HCT116 (cell line): ENCODE data around the gene CUEDC1. TPM values are rescaled to one million over a fixed set of nuclear protein-coding genes. Genes with fewer than 3 reads are reported as not detected.

Experiments used
- ATAC-seq: fragments of 200-7000 bp; cut with Tn5 transposase; 2 replicates; pipeline ENCODE4 v1.9.1; 2020; ENCODE audit warnings: mild to moderate bottlenecking, moderate library complexity
- BruUV-seq: library from RNA; stranded (reverse); fragments of 400-500 nt; replicated peaks from 2 replicates; lab custom pipeline; 2021; lab: Mats Ljungman, UMichigan
- CTCF ChIA-PET: fragments of 300-600 bp; sonication (Branson Sonifier 250); formaldehyde crosslinking; loops from one replicate; lab custom pipeline; 2021; ENCODE audit warnings: antibody characterized with exemption; lab: Charles Lee
- POLR2A ChIA-PET: fragments of 300-600, 350-600 bp; sonication (Branson Sonifier 250); formaldehyde crosslinking; loops from one replicate; lab custom pipeline; 2021; ENCODE audit warnings: antibody characterized with exemption; lab: Charles Lee
- RAD21 ChIA-PET, 2 experiments: fragments of 300-600 bp; sonication (Branson Sonifier 250); formaldehyde crosslinking; loops; one replicate each; lab custom pipeline; 2023; ENCODE audit warnings: low total read pairs in 2 of 2; ENCODE audit not compliant: uncharacterized antibody in 2 of 2, unreplicated experiment in 2 of 2, low non-redundant PET in 1 of 2; lab: Charles Lee
- DNase-seq: peaks from one replicate; pipeline ENCODE4 v3.0.0-alpha.2; 2010; ENCODE audit warnings: low read depth, low spot score
- H2AFZ ChIP-seq: fragments of 200-600 bp; shearing (Covaris generic), sonication (generic); 2 replicates; pipeline ENCODE4 v1.6.1; 2017; ENCODE audit warnings: low read depth, mixed run types, mixed read lengths, antibody characterized with exemption, low read length; ENCODE audit not compliant: poor library complexity, severe bottlenecking
- H3K27ac ChIP-seq: 2 replicates; pipeline ENCODE4 v1.5.1; 2012; ENCODE audit warnings: low read depth, low read length
- H3K27me3 ChIP-seq: fragments of 200-600 bp; sonication (generic); 2 replicates; pipeline ENCODE4 v1.6.1; 2016; ENCODE audit warnings: mixed run types, low read length, mixed read lengths; ENCODE audit not compliant: insufficient read depth
- H3K36me3 ChIP-seq, 2 experiments: fragments of 200-500 bp in 1 of 2; fragments of 200-600 bp in 1 of 2; sonication (Bioruptor generic) in 1 of 2; sonication (generic) in 1 of 2; 2 replicates each; pipeline versions ENCODE4 v1.5.1 to v1.6.1; 2014 to 2016; ENCODE audit warnings: low read length in 2 of 2, inconsistent platforms in 1 of 2, mixed read lengths in 1 of 2, mixed run types in 1 of 2; ENCODE audit not compliant: insufficient read depth in 2 of 2, control insufficient read depth in 1 of 2
- H3K4me1 ChIP-seq, 2 experiments: fragments of 200-600 bp in 1 of 2; sonication (generic) in 1 of 2; 2 replicates each; pipeline versions ENCODE4 v1.5.1 to v1.6.1; 2012 to 2017; ENCODE audit warnings: low read length in 2 of 2, inconsistent platforms in 1 of 2, mild to moderate bottlenecking in 1 of 2, mixed read lengths in 1 of 2, mixed run types in 1 of 2, moderate library complexity in 1 of 2; ENCODE audit not compliant: insufficient read depth in 2 of 2, control insufficient read depth in 1 of 2
- H3K4me2 ChIP-seq: fragments of 200-600 bp; sonication (generic); 2 replicates; pipeline ENCODE4 v1.6.1; 2017; ENCODE audit warnings: mixed run types, low read length, mixed read lengths
- H3K4me3 ChIP-seq, 2 experiments: fragments of 200-600 bp in 1 of 2; sonication (generic) in 1 of 2; replicated peaks in 1 of 2; 2 replicates each; pipeline ENCODE4 v1.5.1; 2011 to 2016; ENCODE audit warnings: low read length in 2 of 2, control low read depth in 1 of 2, low read depth in 1 of 2, mild to moderate bottlenecking in 1 of 2, mixed read lengths in 1 of 2, mixed run types in 1 of 2
- H3K79me2 ChIP-seq: fragments of 200-600 bp; sonication (generic); 2 replicates; pipeline ENCODE4 v1.6.1; 2017; ENCODE audit warnings: mild to moderate bottlenecking, mixed run types, low read length, moderate library complexity, mixed read lengths; ENCODE audit not compliant: insufficient read depth
- H3K9ac ChIP-seq: fragments of 200-600 bp; sonication (generic); 2 replicates; pipeline ENCODE4 v1.6.1; 2016; ENCODE audit warnings: low read length, mixed read lengths
- H3K9me2 ChIP-seq: fragments of 200-600 bp; sonication (generic), shearing (Covaris generic); 2 replicates; pipeline ENCODE4 v1.6.1; 2017; ENCODE audit warnings: mixed run types, mild to moderate bottlenecking, moderate library complexity; ENCODE audit not compliant: insufficient read depth
- H3K9me3 ChIP-seq, 2 experiments: fragments of 200-500 bp in 1 of 2; fragments of 200-600 bp in 1 of 2; sonication (Bioruptor generic) in 1 of 2; sonication (generic) in 1 of 2; 2 replicates each; pipeline ENCODE4 v1.6.1; 2014 to 2017; ENCODE audit warnings: low read length in 2 of 2, mixed read lengths in 2 of 2, inconsistent platforms in 1 of 2, low read depth in 1 of 2, mild to moderate bottlenecking in 1 of 2, mixed run types in 1 of 2, moderate library complexity in 1 of 2; ENCODE audit not compliant: control insufficient read depth in 1 of 2, insufficient read depth in 1 of 2
- H4K20me1 ChIP-seq: fragments of 200-600 bp; sonication (generic), shearing (Covaris generic); 2 replicates; pipeline ENCODE4 v1.6.1; 2017; ENCODE audit warnings: mixed run types, mild to moderate bottlenecking, moderate library complexity; ENCODE audit not compliant: insufficient read depth
- CBX3 ChIP-seq: IDR thresholded peaks from 2 replicates; pipeline ENCODE4 v1.6.1; 2012; ENCODE audit warnings: low read depth
- CTCF ChIP-seq, 3 experiments: fragments of 200-600 bp in 1 of 3; sonication (generic) in 1 of 3; IDR thresholded peaks in 2 of 3; conservative IDR thresholded peaks in 1 of 3; 2 replicates each; pipeline ENCODE4 v1.5.1; 2012 to 2017; ENCODE audit warnings: low read depth in 2 of 3, low read length in 2 of 3, antibody characterized with exemption in 1 of 3, borderline replicate concordance in 1 of 3, control low read depth in 1 of 3, mild to moderate bottlenecking in 1 of 3, mixed read lengths in 1 of 3, mixed run types in 1 of 3, moderate library complexity in 1 of 3; ENCODE audit not compliant: insufficient read depth in 1 of 3
- MAX ChIP-seq: IDR thresholded peaks from 2 replicates; pipeline ENCODE4 v1.6.1; 2012
- RAD21 ChIP-seq: IDR thresholded peaks from 2 replicates; pipeline ENCODE4 v1.6.1; 2012; ENCODE audit warnings: low read depth, mild to moderate bottlenecking
- REST ChIP-seq: IDR thresholded peaks from 2 replicates; pipeline ENCODE4 v1.6.1; 2012; ENCODE audit warnings: low read depth
- YY1 ChIP-seq: IDR thresholded peaks from 2 replicates; pipeline ENCODE4 v1.6.1; 2011; ENCODE audit warnings: low read length, low read depth, moderate library complexity, mild to moderate bottlenecking; ENCODE audit not compliant: insufficient replicate concordance; ENCODE audit errors: extremely low read depth
- intact Hi-C: fragments of 100-400 bp; cut with micrococcal nuclease; formaldehyde crosslinking; loops from 2 replicates; pipeline ENCODE4 v1.10.0; 2022
- total RNA-seq: library from RNA; stranded (reverse); gene quantifications from one replicate; pipeline ENCODE4 v1.2.1, GENCODE V29; 2021; ENCODE audit not compliant: unreplicated experiment

The CUEDC1 gene
- total RNA-seq, 1 experiment from 2014 or later: 60.2 TPM

GRCh38 chr17:57999496-58000017 lies 44.3 kb upstream of the CUEDC1 start (continued):
- TF ChIP-seq CTCF (IDR thresholded peaks at IDR 0.05 in 2 of 3, conservative IDR thresholded peaks at IDR 0.05 in 1 of 3; ENCODE audit: borderline replicate concordance in 1 of 3, insufficient read depth in 1 of 3, low read depth in 2 of 3, low read length in 2 of 3) (peak; percentile 81 to 99 (median 85)), CBX3 (no peak), RAD21 (peak; percentile 85), YY1 (no peak)

- no peak overlapping the region for H3K9ac ChIP-seq
- H3K27me3 ChIP-seq: no peaks in the 10 kb centered on the region
- ATAC-seq (no peak), DNase-seq (no peak)
- H4K20me1 ChIP-seq: peaks cover 62% of the 10 kb centered on the region
- no peaks in the 10 kb centered on the region for H3K9me3 ChIP-seq
- H3K4me2 ChIP-seq: peak overlapping the region; percentile 1; the same call in 1 of the 2 replicates
- peaks cover 11 to 58% of the 10 kb centered on the region in 2 experiments; a peak in 3 of 4 replicates for H3K4me1 ChIP-seq
- no peak overlapping the region for H3K27ac ChIP-seq
- no peak overlapping the region for H3K4me3 ChIP-seq
- ChIA-PET RAD21 (interaction anchor here (0.5 to 1.4 kb wide), 7 partner anchors 9 to 163 kb away, joined by 3 to 7 read pairs (median 4); partner anchors contain the start of gene VEZF1 (in 2 of the 2)), POLR2A (interaction anchor here (0.5 to 6.6 kb wide), 15 partner anchors 9 to 742 kb away, joined by 3 to 53 read pairs (median 3); partner anchors contain the start of genes DYNLL2, MRPS23 and VEZF1), CTCF (interaction anchor here (0.6 to 15.4 kb wide), 42 partner anchors 9 to 755 kb away, joined by 3 to 288 read pairs (median 4); partner anchors contain the start of genes CUEDC1, DYNLL2, SRSF1 and VEZF1)
- H3K79me2 ChIP-seq: peaks cover 68% of the 10 kb centered on the region
- TF ChIP-seq MAX (0 out of 2 replicates have a peak, but pooled peaks have one; percentile 15), REST (no peak)
- peaks cover 56 to 78% of the 10 kb centered on the region in 2 experiments for H3K36me3 ChIP-seq
- intact Hi-C loops: loop anchor here (1.0 to 5.0 kb wide), 3 partner anchors 114 to 867 kb away; no protein-coding TSS in a partner anchor
- no TSS peak for BruUV-seq
- no peaks in the 10 kb centered on the region for H3K9me2 ChIP-seq
- no peak overlapping the region for H2AFZ ChIP-seq
These were observed 43.8 kb upstream of the CUEDC1 start for GRCh38 chr17:57999010-57999495.
